GM18909 (cell line): Measurements from ENCODE around the gene NAGLU.
"Not testable (repeated sequence)": the region's sequence is repeated elsewhere in the genome, so short reads cannot be mapped to it uniquely, and the experiment has no call there.

ENCODE experiments used
- ATAC-seq: cut with Tn5 transposase; IDR thresholded peaks from one replicate; pipeline ENCODE4 v1.9.1; 2021; ENCODE audit warnings: mild to moderate bottlenecking; ENCODE audit not compliant: unreplicated experiment, poor library complexity

The NAGLU gene

DNA sequence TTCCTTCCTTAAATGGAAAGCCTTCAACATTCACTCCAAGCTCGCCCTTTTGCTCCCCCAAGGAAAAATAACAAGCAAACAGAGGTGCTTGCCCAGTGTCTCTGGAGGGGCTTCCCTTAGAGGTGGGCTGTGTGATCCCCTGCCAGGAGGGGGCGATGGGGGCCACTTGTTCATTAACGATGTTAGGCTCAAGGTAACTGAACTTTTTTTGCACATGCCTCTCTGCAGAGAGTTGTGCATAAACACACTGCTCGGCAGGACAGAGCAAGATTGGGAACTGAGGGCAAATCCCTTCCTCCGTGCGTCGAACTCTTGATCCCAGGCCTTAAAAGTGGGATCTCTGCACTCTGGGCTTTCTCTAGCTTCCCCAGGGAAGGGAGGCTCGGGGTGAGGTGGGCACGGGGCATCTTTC, 15.5 kb upstream of the NAGLU start:
- no peak for ATAC-seq

DNA sequence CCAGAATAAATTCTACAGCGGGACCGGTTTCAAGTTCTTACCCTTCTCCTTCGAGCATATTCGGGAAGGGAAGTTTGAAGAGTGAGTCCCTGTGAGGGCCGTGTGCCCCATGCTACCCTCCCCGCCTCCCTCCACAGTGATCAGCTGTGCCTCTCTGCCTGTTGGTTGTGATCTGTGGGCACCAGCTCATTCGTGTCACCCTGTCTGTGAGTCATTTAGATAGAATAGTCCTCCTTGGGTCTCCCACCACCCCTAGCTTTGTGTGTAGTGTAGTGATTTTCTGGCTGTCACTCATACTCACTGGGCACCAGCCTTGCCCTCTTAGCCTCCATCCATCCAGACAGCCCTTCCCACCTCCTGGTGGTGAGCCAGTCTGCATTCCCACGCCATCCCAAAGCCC, 15.0 kb upstream of the NAGLU start:
- ATAC-seq: no peak

DNA sequence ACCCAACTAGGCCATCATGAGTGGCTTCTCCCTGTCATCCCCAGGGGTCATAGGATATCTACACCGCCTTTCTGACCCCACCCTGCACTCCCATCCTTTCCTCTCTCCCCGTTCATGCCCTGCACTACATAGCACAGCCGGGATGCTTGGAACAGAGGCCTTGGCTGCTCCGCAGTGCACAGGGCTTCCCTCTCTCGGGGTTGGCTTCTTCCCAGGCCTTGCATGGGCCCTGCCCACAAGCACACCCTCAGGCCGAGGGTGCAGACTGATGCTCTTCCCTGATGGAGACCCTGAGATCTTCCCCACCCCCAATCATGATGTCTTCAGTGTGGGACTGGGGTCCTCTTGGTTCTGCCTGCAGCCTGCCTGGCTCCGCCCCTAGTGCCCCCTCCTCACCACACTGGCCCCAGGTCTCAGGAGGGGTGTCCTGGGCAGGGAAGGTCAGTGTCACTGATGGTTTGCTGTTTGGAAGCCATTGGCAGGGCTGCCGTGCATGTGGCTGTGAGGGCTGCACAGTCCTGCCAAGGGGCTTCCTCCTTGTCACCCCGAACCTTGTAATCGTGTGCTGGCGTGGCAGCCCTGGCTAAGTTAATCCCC, 14.3 kb upstream of the NAGLU start:
- no peak for ATAC-seq

DNA sequence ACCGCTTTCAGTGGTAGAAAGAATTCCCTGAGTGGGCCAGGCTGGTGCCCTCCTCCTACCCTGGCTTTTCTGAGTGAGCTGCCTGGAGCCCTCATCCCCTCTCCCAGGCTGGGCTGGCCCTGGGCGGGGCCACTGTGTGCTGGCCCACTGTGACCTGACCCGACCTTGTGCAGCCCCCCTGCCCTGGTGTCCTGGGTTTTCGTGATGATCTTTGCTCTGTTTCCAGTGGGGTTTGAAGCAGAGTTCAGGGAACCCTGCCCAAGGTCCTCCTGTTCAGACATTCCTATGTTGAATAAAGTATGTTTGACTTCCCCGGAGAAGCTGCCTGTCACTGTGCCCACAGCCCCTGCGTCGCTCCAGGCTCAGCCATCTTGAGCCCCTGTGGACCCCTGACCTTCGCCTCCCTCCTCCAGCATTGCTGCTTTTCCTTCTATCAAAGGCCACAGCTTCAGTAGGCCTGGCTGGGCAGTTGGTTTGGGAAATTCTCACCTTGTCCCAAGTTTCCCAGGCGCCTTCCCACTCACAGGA, 13.7 kb upstream of the NAGLU start:
- ATAC-seq: no peak

DNA sequence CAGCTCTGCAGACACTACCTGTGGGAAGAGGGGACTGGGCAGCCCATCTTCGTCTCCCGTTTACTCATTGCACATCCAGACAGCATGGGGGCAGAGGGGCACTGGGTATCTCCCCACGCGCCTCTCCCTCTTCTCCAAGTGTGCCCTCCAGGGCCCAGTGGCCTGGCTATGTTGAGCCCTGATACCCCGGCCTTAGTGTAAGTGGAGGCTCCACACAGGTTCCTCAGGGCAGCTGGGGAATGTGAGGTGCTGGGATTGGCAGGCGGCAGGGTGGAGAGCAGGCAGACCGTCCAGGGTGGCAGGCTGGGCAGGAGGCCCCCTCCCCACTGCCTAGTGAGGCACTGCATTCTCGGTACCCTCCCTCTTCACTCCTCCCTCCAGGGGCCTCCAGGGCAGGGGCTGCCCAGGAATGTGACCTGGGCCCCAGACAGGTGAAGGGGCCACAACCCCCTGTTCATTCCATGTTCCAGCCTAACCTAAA, 13.2 kb upstream of the NAGLU start:
- no peak for ATAC-seq

DNA sequence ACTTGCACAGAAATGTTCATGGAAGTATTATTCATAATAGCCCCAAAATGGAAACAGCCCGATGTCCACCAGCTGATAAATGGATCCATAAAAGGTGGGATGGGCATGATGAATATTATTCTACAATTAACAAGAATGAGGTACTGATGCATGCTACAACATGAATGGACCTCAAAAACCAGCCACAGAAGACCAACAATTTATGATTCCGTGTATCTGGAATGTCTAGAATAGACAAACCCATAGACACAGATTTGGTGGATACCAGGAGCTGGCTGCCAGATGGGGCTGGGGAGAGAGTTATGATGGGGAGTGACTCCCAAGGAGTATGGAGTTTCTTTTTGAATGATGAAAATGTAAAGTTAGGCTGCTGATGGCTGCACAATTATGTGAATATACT, 10.8 kb upstream of the NAGLU start:
- no peak for ATAC-seq

DNA sequence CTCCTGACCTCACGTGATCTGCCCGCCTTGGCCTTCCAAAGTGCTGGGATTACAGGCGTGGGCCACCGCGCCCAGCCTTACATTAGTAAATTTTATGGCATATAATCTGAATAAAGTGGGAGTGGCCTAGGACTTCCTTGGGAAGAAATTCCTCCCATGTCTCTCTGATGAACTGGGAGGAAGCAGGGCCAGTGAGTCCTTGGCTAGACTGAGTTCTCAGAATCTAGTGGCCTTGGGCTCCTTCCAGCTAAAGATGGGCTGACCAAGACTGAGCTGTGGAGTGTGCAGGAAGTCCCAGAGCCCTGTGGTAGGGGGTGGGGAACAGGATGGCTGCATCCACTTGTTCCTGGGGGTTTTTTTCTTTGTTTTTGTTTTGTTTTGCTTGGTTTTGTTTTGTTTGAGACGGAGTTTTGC, 10.0 kb upstream of the NAGLU start:
- no peak for ATAC-seq

DNA sequence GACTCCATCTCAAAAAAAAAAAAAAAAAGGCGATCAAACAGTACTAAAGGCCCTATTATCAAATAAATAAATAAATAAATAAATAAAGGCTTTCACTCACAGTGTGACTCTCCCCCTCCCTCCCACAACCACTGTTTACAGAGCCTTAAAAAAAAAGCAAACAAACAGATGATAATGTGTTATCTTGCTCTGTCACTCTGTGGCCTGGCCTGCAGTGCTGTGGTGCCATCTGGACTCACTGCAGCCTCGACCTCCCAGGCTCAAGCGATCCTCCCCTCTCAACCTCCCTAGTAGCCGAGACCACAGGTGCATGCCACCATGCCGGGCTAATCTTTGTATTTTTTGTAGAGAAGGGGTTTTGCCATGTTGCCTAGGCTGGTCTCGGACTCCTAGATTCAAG, 8.1 kb upstream of the NAGLU start:
- ATAC-seq: no peak

DNA sequence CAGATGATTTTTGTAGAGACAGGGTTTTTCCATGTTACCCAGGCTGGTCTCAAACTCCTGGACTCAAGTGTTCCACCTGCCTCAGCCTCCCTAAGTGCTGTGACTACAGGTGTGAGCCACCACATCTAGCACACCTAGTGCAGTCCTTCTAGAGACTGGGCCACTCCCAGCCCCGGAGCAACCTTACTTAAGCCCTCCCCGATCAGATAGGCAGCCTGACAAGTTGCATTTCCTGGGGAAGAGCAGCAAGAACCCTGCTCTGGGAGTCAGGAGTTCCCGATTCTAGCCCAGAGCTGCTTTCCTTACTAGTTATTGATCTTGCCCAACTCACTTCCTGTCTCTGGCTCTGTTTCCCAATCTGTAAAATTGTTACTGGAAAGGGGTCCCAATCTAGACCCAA, 7.0 kb upstream of the NAGLU start:
- no peak for ATAC-seq

DNA sequence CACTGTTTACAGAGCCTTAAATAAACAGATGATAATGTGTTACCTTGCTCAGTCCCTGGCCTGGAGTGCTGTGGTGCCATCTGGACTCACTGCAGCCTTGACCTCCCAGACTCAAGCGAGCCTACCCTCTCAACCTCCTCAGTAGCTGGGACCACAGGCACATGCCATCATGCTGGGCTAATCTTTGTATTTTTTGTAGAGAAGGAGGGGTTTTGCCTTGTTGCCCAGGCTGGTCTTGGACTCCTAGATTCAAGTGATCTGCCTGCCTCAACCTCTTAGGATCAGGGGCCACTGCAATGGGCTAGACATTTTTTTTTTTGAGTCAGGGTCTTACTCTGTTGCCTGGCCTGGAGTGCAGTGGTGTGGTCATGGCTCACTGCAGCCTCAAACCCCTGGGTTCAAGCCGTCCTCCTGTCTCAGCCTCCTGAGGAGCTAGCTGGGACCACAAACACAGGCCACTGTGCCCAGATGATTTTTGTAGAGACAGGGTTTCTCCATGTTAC, 5.0 kb upstream of the NAGLU start:
- ATAC-seq: no peak

DNA sequence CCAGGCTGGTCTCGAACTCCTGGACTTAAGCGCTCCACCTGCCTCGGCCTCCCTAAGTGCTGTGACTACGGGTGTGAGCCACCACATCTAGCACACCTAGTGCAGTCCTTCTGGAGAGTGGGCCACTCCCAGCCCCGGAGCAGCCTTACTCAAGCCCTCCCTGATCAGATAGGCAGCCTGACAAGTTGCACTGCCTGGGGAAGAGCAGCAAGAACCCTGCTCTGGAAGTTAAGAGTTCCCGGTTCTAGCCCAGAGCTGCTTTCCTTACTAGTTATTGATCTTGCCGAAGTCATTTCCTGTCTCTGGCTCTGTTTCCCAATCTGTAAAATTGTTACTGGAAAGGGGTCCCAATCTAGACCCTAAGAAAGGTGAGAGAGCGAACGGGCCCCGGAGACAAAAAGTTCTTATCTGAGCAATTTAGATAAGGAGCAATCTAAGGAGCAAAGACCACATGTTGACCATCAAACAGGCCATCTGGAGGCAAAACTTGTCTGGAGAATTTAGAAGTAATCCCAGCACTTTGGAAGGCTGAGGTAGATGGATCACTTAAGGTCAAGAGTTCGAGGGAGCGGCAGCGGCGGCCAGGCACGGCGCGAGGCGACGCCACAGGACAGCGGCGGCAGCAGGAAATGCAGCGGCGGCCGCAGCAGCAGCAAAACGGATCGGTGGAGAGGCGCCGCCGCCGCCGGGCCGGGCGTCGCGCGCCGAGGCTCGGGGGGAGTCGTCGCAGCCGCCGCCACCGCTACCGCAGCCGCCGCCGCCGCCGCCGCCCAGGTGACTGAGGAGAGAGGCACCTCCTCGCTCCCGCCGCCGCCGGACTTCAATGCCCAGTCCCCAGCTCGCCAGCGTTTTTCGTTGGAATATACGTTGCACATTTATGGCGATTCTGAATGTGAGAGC, 4.3 kb upstream of the NAGLU start:
- ATAC-seq: no peak

DNA sequence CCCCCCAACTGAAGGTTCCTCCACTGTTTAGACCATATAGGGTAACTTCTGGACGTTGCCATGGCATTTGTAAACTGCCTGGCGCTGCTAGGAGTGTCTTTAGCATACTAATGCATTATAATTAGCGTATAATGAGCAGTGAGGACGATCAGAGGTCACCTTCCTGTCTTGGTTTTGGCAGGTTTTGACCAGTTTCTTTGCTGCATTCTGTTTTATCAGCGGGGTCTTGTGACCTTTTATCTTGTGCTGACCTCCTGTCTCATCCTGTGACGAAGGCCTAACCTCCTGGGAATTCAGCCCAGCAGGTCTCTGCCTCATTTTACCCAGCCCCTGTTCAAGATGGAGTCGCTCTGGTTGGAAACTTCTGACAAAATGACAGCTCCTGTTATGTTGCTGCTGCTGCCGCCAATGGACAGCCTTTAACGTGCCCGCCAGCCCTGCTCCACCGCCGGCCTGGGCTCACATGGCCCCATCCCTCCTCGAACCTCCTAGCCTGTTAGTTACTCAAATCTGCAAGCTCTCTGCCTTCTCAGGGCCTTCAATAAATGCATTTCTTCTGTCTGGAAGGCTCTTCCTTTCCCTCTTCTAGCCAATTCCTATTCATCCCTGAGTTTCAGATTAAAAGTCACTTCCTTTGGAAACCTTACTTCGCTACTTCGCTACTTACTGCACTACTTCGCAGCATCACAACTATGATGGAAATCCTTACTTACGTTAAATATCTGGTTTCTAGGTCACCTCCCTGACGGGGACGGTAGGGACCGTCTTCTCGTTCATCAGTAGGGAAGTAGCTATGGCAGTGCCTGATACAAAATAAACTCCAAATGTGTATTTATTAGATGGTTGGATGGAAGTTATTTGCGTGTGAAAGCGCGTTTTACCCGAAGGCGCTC, 640 bp upstream of the NAGLU start:
- ATAC-seq: no peak

DNA sequence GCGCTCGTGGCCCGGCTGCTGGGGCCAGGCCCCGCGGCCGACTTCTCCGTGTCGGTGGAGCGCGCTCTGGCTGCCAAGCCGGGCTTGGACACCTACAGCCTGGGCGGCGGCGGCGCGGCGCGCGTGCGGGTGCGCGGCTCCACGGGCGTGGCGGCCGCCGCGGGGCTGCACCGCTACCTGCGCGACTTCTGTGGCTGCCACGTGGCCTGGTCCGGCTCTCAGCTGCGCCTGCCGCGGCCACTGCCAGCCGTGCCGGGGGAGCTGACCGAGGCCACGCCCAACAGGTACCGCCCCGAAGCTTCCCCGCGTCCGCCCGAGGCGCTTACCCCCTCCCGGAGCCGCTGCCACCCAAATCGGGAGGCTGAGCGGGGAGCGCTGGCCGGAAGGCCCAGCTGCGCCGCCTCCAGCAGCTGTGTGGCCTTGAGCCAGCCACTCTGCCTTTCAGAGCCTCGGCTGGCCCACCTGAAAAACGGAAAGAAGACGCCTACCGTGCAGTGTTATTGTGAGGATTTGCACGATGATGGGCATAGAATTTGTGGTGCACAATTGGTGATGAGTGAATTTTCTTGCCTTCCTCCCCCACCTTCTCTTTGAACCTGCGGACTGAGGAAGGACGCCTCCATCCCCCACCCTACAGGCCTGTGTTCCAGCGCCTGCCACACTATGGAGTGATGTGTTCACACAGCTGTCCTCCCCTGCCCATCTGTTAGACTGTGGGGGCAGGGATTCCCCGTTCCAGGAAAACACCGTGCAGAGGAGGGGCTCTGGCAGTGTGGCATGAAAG, 523 bp downstream of the NAGLU start:
- peak; percentile 65 for ATAC-seq

DNA sequence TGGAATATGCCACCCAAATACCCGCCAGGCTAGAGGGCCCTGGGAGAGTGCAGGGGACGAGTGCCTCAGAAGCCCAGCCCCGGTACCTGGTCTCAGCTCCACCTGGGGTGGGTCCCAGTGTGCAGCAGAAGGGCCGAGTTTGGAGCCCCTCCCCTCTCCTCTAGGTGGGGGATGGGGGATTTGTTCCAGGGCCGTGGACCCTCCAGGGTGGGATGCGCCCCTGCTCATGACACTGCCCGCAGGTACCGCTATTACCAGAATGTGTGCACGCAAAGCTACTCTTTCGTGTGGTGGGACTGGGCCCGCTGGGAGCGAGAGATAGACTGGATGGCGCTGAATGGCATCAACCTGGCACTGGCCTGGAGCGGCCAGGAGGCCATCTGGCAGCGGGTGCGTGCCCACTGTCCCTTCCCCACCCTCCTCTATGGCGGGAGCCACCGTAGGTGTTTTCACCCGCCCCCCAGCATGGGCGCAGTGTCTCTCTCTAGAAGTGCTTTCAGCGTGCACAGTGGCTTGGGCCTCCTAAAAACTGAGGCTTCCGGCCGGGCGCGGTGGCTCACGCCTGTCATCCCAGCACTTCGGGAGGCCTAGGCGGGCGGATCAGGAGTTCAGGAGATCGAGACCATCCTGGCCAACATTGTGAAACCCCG, 1.2 kb downstream of the NAGLU start:
- ATAC-seq: no peak

DNA sequence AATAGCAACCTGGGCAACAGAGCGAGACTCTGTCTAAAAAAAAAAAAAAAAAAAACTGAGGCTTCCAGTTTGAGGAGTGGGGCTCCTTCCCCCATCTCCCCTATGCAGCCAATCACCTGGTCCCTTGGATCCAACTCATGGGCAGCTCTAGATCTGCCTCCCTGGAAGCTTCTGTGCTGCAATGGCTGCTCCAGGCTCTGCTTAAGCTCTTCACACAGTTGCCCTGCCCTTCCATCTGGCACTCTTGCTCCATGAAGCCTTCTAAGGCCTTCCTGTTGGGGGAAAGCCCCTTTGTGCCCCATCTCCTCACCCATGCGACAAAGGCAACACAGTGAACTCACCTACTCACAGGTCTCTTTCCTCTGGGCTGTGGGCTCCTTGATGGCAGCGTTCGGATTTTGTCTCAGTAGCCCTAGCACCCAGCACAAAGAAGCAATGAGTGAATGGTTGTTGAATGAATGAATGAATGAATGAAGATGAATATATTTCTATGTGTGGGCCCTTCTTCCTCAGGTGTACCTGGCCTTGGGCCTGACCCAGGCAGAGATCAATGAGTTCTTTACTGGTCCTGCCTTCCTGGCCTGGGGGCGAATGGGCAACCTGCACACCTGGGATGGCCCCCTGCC, 1.9 kb downstream of the NAGLU start:
- no peak for ATAC-seq

DNA sequence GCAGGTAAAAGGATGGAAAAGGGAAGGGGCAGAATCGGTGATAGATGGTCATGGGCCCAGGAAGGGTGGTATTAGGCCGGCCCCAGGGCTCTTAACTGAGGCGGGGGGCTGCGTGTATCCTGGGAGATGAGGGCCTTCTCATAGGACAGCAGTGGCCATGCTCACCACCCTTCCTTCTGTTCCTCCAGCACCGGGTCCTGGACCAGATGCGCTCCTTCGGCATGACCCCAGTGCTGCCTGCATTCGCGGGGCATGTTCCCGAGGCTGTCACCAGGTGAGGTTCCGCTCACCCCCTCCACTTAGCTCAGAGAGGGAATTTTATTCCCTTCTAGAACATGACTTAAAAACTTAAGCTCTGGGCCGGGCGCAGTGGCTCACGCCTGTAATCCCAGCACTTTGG, 2.4 kb downstream of the NAGLU start:
- ATAC-seq: no peak

DNA sequence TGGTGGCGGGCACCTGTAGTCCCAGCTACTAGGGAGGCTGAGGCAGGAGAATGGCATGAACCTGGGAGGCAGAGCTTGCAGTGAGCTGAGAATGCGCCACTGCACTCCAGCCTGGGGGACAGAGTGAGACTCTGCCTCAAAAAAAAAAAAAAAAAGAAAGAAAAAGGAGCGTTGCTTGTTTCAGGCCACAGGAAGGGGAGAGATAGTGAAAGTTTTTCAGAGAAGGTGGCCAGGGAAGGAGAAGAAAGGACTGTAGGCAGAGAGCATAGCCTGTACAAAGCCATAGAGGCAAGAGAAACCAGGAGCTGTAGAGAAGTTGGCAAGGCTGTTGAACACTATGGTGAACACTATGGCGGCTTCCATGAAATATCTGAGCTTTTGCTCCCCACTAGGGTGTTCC, 4.5 kb downstream of the NAGLU start:
- not testable (repeated sequence) for ATAC-seq

DNA sequence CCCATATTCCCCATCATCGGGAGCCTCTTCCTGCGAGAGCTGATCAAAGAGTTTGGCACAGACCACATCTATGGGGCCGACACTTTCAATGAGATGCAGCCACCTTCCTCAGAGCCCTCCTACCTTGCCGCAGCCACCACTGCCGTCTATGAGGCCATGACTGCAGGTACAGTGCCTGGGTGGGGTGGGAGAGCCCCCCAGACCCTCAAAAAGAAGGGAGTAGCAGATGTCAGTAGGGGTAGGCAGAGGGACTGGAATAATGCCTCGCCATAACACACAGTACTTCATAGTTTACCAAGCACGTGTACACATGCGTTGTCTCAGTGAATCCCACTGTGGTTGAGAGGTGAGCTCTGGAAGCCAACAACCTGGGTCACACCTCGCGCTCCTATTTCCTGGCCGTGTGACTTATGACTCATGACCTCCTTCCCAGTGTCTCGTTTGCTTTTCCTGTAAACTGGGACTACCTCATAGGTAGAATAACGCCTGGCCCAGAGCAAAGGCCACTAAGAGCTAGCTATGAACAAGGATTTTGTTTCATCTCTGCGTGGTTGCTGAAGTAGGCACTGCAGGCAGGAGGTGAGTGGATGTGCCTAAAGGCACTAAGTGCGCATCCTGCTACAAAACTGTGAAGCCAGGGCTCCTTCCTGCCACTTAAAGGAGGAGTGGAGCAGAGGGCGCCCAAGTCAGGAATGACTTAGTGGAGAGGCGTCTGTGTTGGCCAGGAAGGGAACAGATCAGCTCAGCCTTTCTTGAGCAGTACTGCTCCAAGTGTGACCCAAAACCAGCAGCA, 5.2 kb downstream of the NAGLU start:
- no peak for ATAC-seq
